ENCODE results near the gene PLCG2. TPM values are rescaled to one million over a fixed set of nuclear protein-coding genes. Genes with fewer than 3 reads are reported as not detected.
A peak's percentile ranks its signal among the peaks of the same experiment; 100 is the strongest.

The PLCG2 gene
- polyA plus RNA-seq, 3 donors = 19.5 to 47.4 (median 35.5) TPM

DNA sequence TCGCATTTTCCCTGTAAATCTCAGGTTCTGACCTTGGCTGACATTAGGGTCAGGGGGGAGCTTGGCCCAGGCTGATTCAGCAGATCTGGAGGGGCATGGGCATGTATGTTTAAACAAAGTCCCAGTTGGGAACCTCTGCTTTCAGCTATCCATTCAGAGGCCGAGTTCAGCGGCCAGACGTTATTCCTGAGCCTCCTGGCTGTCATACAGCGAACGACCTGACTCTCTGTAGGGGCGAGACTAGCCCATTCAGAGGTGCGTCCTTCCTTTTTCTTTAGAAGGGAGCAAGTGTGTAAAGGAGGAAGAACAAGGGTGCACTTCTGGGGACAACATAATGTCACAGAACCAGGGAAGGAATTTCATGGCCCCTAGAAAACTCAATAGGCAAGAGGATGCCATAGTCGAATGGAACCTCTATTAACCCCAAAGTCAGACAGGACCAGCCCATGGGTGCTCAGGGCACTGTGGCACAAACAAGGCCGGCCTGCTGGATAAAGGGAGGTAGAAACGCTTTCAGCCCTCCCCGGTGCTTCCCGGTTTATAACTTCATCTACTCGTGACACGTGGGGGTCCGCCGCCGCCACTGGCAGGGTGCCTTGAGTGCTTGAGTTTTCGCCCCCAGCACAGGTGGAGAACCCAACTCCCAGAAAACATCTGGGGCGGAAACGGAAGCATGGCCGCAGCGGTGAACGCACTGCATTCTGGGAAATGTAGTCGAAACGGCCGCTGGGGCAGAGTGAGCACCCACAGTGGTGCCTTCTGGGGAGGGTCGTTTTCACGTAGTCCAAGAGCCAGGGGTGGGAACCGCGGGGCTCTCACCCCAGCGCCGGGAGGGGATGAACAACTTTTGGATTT lies 33.2 kb upstream of the PLCG2 start:
- TF ChIP-seq, protein P1, sequence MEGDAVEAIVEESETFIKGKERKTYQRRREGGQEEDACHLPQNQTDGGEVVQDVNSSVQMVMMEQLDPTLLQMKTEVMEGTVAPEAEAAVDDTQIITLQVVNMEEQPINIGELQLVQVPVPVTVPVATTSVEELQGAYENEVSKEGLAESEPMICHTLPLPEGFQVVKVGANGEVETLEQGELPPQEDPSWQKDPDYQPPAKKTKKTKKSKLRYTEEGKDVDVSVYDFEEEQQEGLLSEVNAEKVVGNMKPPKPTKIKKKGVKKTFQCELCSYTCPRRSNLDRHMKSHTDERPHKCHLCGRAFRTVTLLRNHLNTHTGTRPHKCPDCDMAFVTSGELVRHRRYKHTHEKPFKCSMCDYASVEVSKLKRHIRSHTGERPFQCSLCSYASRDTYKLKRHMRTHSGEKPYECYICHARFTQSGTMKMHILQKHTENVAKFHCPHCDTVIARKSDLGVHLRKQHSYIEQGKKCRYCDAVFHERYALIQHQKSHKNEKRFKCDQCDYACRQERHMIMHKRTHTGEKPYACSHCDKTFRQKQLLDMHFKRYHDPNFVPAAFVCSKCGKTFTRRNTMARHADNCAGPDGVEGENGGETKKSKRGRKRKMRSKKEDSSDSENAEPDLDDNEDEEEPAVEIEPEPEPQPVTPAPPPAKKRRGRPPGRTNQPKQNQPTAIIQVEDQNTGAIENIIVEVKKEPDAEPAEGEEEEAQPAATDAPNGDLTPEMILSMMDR (IDR thresholded peaks at IDR 0.05) = no peak
- no peaks in the 10 kb centered on the region for H3K36me3 ChIP-seq (replicated peaks in 1 of 2; ENCODE audit: control insufficient read depth in 1 of 2, insufficient read depth in 2 of 2, low read length in 2 of 2)
- H4K20me1 ChIP-seq (ENCODE audit: insufficient read depth, low read length) = no peaks in the 10 kb centered on the region
- Mint-ChIP-seq H3K9me3 (peaks cover 0 to 3% (median 0%) of the 10 kb centered on the region in 7 donors), H3K27ac (peak overlapping the region in 6 of 7 donors; percentile 76 to 92 (median 88)), H3K27me3 (ENCODE audit: low read depth in 3 of 3) (peaks cover 2 to 3% (median 3%) of the 10 kb centered on the region in 3 donors), H3K4me3 (peak overlapping the region; percentile 84 to 92), H3K4me1 (peaks cover 35% of the 10 kb centered on the region), H3K36me3 (peaks cover 4 to 9% of the 10 kb centered on the region in 2 donors)
- WGBS (ENCODE audit: insufficient coverage) = 15% methylated on average over 24 of the region's 33 CpGs
- H3K9ac ChIP-seq (ENCODE audit: insufficient read depth, low read length, poor library complexity, severe bottlenecking) = peak overlapping the region; percentile 34
- intact Hi-C loops (cut with micrococcal nuclease) = loop anchor here in 1 of 2 donors (10.0 kb wide), 1 partner anchor 741 kb away; the partner anchor contains the start of genes CENPN and CMC2
- peaks cover 27 to 32% of the 10 kb centered on the region in 2 donors for H3K4me1 ChIP-seq (ENCODE audit: control insufficient read depth in 1 of 2, insufficient read depth in 2 of 2, low read length in 2 of 2)
- peak in 2 of 3 donors; percentile 49 to 57 for DNase-seq
- peak overlapping the region; percentile 79 for H2AFZ ChIP-seq (ENCODE audit: insufficient read depth, low read depth, low read length, poor library complexity, severe bottlenecking)
- peak overlapping the region in 1 of 2 donors; percentile 65 for H3K27ac ChIP-seq (ENCODE audit: low read depth in 1 of 2, low read length in 2 of 2)
- peak overlapping the region; percentile 84 for H3K4me2 ChIP-seq (replicated peaks; ENCODE audit: extremely low read depth, low read length, poor library complexity, severe bottlenecking)
- H3K27me3 ChIP-seq (ENCODE audit: control insufficient read depth in 2 of 2, insufficient read depth in 2 of 2, low read length in 2 of 2) = no peaks in the 10 kb centered on the region
- H3K4me3 ChIP-seq (replicated peaks in 1 of 3; ENCODE audit: low read depth in 2 of 3, low read length in 3 of 3) = peak overlapping the region; percentile 30 to 78 (median 38)
- no peaks in the 10 kb centered on the region for H3K79me2 ChIP-seq (ENCODE audit: insufficient read depth, low read length)
- no peaks in the 10 kb centered on the region for H3K9me3 ChIP-seq (replicated peaks in 1 of 2; ENCODE audit: control insufficient read depth in 1 of 2, insufficient read depth in 1 of 2, low read length in 2 of 2)

- H3K9ac ChIP-seq (ENCODE audit: insufficient read depth, low read length, poor library complexity, severe bottlenecking) = no peak overlapping the region
- Mint-ChIP-seq H3K9me3 (peaks cover 0 to 3% (median 0%) of the 10 kb centered on the region in 7 donors), H3K27ac (peak overlapping the region in 3 of 7 donors; percentile 81 to 92 (median 90)), H3K4me1 (peaks cover 37% of the 10 kb centered on the region), H3K36me3 (peaks cover 6 to 7% of the 10 kb centered on the region in 2 donors), H3K27me3 (ENCODE audit: low read depth in 3 of 3) (peaks cover 2 to 3% (median 3%) of the 10 kb centered on the region in 3 donors), H3K4me3 (peak overlapping the region; percentile 84 to 92)
- no peak for DNase-seq
- H3K9me3 ChIP-seq (replicated peaks in 1 of 2; ENCODE audit: control insufficient read depth in 1 of 2, insufficient read depth in 1 of 2, low read length in 2 of 2) = no peaks in the 10 kb centered on the region
- H3K4me2 ChIP-seq (replicated peaks; ENCODE audit: extremely low read depth, low read length, poor library complexity, severe bottlenecking) = peak overlapping the region; percentile 84
- intact Hi-C loops (cut with micrococcal nuclease) = loop anchor here in 1 of 2 donors (10.0 kb wide), 1 partner anchor 742 kb away; the partner anchor contains the start of genes CENPN and CMC2
- peaks cover 29 to 35% of the 10 kb centered on the region in 2 donors for H3K4me1 ChIP-seq (ENCODE audit: control insufficient read depth in 1 of 2, insufficient read depth in 2 of 2, low read length in 2 of 2)
- peak overlapping the region; percentile 79 for H2AFZ ChIP-seq (ENCODE audit: insufficient read depth, low read depth, low read length, poor library complexity, severe bottlenecking)
- H4K20me1 ChIP-seq (ENCODE audit: insufficient read depth, low read length) = no peaks in the 10 kb centered on the region
- TF ChIP-seq, protein P1 (IDR thresholded peaks at IDR 0.05) = no peak
- no peaks in the 10 kb centered on the region for H3K79me2 ChIP-seq (ENCODE audit: insufficient read depth, low read length)
- no peaks in the 10 kb centered on the region for H3K36me3 ChIP-seq (replicated peaks in 1 of 2; ENCODE audit: control insufficient read depth in 1 of 2, insufficient read depth in 2 of 2, low read length in 2 of 2)
- H3K4me3 ChIP-seq (replicated peaks in 1 of 3; ENCODE audit: low read depth in 2 of 3, low read length in 3 of 3) = peak overlapping the region in 2 of 3 experiments; percentile 38 to 78
- H3K27me3 ChIP-seq (ENCODE audit: control insufficient read depth in 2 of 2, insufficient read depth in 2 of 2, low read length in 2 of 2) = no peaks in the 10 kb centered on the region
- no peak overlapping the region for H3K27ac ChIP-seq (ENCODE audit: low read depth in 1 of 2, low read length in 2 of 2)
- WGBS (ENCODE audit: insufficient coverage) = 20% methylated on average over 2 of the region's 5 CpGs
These were observed 32.5 kb upstream of the PLCG2 start for GRCh38 chr16:81746566-81746965.

Measured in CD14-positive monocyte (primary cell).